ENCODE measurements around the gene XNDC1N.

The XNDC1N gene, protein sequence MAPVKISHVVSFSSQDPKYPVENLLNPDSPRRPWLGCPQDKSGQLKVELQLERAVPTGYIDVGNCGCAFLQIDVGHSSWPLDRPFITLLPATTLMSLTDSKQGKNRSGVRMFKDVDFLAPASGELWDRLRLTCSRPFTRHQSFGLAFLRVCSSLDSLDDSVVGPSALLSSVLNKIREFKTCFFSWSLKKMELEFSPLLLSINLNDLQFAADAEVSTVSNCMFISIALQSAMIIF

DNA sequence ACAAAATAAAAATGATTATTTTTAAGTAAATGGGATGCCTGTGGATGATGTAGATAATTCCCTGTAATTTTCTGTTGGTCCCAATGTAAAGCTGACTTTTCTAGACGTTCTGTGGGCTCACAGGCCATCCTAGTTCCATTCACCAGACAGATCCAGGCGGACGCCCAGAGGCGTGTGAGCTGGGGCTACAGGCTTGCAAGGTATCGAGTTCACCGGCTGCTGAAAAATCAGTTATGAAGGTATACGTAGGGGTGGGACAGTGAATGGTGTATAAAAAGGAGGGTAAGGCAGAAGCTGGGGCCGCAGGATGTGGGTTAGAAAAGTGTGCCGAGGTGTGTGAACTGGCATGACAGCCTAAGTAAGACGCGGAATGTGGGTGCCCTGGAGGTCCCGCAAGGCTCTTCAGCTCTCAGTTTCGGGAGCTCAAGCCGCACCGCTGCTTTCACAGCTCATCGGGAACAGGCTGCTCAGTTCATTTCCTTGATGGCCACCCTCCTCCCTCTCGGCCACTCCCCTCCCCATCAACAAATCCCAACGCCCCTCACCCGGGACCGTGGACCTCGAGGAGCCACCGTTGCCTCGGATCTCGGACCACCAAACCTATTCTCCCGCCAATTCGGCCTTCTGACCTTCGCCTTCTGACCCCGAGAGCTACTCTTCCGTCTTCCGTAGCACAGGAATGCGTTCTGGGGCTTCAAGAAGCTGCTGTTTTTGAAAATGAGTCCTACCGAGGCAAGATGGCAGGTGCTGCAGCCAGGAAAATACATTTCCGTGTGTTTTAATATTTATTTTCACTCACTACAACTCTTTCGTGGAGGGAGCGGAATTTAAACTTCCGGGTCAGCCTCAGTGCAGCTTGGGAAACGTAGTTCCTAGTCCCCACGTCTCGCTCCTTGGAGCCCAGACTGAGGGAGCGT is at the start of gene XNDC1N:
XNDC1N (minus strand) TSS at position 775 of the 917 bp plus-strand sequence. CDS start 5,241 bp downstream, outside the sequence.
- DNase-seq (ENCODE audit: low read depth in 2 of 3, low spot score in 2 of 3) = peak; percentile 44 to 58 (median 54)

DNA sequence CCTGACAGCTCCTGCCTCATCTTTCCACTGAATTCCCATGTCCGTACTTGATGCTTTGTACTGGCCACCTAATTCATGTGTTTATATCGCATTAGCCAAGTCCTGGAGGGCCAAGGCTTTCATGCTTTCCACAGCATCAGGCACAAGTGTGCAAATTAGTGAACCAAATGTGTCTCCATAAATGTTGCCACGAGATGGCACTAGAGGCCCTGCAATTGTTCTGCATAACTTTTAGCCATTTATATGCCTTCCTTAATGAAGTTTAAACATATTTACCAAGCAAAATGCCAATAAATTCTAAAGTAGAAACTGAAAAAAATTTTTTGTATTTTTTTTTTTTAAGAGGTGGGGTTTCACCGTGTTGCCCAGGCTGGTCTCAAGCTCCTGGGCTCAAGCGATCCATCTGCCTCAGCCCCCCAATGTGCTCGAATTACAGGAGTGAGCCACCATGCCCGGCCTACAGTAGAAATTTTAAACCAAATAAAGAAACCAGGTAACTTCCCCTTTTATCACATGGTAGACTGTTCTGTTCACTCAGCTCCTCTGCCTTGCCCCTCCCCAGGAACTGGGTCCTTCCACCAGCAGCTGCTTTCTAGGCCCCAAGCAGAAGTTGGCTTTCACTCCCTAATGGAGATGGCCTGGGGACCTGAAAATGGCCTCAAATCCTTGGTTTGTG is 49.5 kb upstream of the XNDC1N start:
- DNase-seq (ENCODE audit: low read depth in 2 of 3, low spot score in 2 of 3) = no peak

DNA sequence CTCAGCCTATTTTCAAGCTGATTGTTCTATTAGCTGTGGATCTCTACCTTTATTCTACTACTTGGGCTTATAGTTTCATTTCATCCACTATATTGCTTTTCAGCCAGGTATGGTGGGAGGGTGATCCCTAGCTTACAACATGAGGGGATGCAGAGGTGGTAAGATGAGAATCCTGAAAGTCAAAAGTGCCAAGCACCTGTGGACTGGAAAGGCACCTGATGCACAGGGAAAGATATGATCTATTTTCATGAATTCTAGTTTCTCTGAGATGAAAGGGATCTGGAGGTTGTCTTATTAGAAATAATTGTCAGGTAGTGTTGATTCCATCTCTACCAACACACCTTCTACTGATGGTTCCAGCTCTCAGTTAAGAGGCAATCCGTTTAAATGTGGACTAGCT is 48.7 kb upstream of the XNDC1N start:
- DNase-seq (ENCODE audit: low read depth in 2 of 3, low spot score in 2 of 3) = no peak

DNA sequence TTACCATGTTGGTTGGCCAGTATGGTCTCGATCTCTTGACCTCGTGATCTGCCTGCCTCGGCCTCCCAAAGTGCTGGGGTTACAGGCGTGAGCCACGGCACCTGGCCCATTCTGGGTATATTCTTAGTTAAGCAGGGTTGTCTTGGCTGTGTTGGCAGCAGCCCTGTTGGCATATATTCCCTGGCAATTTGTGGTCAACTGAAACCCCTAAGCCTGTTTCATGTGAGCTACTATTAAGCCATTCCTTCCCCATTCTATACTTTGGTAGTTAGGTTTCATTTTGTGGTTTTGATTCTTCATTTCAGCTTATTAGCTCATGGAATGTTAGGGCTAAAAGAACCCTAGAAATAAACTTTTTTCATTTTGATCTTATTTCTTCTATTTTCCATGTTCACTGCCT is 48.2 kb upstream of the XNDC1N start:
- no peak for DNase-seq (ENCODE audit: low read depth in 2 of 3, low spot score in 2 of 3)

DNA sequence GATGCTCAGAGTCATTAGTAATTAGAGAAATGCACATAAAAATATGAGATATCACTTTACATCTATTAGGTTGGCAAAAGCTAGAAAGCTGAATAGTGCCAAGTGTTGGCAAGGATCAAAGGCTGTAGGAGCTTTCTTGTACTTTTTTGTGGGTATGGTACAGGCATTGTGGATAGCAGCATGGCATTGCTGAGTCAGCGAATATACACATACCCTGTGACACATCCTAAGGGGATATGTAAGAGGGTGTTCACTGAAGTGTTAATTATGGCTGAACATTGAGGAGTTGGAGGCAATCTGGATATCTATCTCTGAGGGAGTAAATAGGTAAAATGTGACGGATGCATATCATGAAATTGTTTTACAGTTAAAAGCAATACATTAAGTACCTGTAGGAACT is 43.3 kb upstream of the XNDC1N start:
- no peak for DNase-seq (ENCODE audit: low read depth in 2 of 3, low spot score in 2 of 3)

DNA sequence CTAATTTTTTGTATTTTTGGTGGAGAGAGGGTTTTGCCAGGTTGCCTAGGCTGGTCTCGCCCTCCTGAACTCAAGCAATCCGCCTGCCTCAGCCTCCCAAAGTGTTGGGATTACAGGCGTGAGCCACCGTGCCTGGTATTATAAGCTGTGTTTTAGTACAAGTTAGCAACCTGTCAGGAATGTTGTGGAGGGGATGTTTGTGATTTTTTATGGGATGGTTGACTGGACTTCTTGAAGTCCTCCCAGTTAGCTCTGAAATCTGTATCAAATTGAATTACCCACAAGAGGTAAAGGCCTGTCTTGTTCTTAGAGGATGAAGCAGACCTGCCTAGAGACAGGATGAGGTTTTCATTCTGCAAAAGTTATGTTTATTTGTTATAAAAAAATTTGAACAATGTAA is 36.2 kb upstream of the XNDC1N start:
- no peak for DNase-seq (ENCODE audit: low read depth in 2 of 3, low spot score in 2 of 3)

DNA sequence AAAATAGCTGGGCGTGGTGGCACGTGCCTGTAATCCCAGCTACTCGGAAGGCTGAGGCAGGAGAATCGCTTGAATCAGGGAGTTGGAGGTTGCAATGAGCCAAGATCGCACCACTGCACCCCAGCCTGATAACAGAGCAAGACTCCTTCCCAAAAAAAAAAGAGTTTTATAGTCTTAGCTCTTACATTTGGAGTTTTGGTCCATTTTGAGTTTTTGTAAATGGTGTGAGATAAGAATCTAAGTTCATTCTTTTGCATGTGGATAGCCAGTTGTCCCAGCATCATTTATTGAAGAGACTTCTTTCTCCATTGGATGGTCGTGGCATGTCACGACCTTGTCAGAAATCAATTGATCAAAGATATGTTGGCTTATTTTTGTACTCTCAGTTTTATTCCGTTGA is 35.1 kb upstream of the XNDC1N start:
- DNase-seq (ENCODE audit: low read depth in 2 of 3, low spot score in 2 of 3) = no peak

DNA sequence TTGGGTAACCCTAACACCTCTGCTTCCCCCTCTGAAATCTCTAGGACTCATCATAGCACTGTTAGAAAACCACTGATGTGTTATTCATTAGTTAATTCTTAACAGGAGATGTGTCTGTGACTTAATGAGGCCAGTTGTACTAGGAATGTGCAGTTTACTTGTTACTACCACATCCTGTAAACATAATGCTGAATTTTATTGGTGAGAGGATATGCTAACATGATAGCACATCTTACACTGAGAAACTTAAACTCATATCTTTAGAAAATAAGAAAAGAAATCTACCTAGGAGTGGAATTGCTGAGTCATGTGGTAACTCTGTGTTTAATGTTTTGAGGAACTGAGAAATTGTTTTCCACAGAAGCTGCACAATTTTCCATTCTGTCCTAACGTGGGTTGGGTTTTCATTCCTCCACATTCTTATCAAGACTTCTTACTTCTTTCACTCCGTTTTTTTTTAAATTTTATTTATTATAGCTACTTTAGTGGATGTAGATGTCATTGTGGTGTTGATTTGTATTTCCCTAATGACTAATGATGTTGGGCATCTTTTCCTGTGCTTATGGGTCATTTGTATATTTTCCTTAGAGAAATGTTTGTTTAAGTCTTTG is 34.1 kb upstream of the XNDC1N start:
- DNase-seq (ENCODE audit: low read depth in 2 of 3, low spot score in 2 of 3) = no peak

DNA sequence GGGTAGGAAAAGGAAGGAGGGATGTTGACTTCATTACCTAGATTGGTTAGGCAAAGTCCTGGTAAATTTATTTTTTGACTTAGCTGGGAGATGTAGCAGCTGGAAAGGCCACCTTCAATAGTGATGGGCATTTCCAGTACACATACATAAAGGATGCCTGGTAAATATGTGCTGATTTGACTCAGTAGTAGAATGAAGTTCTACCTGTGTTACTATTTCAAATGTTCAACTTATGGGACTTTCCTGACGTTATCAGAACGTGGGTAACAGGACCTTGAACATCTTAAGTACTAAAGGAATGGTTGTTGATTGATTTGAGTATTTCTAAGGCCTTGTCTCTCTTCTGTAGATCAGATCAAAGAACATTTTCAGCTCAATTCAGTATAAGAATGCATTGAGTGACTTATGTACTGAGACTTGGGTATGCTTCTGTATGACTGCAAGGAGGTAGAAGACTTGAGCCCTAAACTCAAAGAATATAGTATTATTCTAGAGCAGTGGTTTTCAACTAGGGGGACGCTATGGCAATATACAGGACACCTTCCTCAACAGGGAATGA is 27.6 kb upstream of the XNDC1N start:
- no peak for DNase-seq (ENCODE audit: low read depth in 2 of 3, low spot score in 2 of 3)

DNA sequence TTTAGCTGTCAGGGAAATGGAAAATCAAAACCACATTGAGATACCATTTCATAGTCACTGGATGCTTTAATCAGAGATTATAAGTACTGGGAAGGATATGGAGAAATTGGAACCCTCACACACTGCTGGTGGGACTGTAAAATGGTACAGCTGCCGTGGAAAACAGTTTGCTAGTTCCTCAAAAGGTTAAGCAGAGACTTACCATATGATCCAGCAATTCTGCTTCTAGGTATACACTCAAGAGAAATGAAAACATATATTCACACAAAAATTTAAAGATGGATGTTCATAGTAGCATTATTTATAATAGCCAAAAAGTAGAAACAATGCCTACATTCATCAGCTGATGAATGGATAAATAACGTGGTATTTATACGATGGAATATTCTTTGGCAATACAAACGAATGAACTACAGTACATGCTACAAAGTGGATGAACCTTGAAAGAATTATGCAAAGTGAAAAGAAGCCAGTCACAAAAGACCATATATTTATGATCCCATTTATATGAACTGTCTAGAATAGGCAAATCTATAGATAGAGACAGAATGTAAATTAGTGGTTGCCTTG is 23.4 kb upstream of the XNDC1N start:
- DNase-seq (ENCODE audit: low read depth in 2 of 3, low spot score in 2 of 3) = no peak

DNA sequence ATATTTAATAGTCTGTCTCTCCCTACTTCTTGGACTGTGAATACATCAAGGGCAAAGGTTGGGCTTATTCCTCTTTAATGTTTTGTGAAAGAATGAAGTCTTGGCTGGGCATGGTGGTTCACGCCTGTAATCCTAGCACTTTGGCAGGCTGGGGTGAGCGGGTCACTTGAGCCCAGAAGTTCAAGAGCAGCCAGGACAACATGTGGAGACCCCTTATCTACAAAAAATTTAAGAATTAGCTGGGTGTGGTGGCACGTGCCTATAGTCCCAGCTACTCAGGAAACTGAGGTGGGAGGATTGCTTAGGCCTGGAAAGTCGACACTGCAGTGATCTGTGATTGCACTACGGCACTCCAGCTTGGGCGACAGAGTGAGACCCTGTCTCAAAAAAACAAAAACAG is 20.6 kb upstream of the XNDC1N start:
- DNase-seq (ENCODE audit: low read depth in 2 of 3, low spot score in 2 of 3) = no peak

DNA sequence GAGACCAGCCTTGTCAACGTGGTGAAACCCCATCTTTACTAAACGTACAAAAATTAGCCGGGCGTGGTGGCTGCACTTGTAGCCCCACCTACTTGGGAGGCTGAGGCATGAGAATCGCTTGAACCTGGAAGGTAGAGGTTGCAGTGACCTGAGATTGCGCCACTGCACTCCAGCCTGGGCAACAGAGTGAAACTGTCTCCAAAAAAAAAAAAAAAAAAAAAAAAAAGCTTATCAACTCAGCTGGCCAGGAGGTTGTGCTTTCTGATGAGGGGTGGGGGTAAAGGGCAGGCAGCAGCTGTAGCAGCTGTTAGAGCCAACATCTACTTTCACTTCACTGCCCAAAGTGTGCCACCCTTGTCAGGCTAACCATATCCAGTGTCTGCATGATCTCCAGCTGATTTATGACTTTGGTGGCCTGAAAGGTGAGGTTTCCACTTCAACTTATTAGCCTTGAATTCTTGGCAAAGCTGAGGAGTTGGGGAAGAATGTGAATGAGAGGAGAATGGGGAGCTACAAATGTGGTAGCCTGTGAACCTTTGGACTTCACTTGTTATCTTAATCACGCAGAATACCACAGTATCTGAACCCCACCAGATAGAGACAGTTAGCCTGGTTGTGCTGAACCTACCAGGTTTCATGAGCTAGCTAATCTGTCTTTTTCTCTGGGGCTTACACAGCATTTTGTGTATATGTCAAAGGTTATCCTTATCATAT is 20.1 kb upstream of the XNDC1N start:
- no peak for DNase-seq (ENCODE audit: low read depth in 2 of 3, low spot score in 2 of 3)

DNA sequence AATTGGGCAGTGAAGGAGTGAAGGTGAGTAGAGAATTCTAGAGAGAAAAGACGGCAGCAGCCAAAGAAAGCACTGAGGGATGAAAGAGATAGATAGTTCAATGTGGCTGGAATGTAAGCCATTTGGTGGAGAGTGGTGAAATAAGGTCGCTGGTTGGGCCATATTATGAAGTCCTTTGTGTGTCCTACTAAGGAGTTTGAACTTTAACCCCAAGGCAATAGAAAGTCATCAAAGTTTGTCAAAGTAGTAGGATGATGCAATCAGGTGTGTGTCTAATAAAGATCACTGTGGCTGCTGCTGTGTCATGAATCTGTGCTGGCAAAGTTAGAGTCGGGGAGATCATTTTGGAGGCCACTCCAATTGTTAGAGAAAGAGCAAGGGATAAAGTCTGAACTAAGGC is 19.1 kb upstream of the XNDC1N start:
- no peak for DNase-seq (ENCODE audit: low read depth in 2 of 3, low spot score in 2 of 3)

DNA sequence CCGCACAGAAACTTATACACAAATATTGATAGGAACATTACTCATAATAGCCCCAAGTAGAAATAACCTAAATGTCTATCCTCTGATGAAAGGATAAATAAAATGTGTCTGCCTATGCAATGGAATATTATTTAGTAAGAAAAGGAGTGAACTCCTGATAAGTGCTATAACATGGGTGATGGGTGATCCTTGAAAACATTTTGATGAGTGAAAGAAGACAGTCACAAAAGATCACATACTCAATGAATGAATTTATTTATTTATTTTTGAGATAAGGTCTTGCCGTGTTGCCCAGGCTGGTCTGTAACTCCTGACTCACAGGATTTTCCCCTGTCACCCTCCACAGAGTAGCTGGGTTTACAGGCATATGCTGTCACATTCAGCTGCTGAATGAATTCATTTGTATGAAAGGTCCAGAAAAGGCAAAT is 17.8 kb upstream of the XNDC1N start:
- no peak for DNase-seq (ENCODE audit: low read depth in 2 of 3, low spot score in 2 of 3)

DNA sequence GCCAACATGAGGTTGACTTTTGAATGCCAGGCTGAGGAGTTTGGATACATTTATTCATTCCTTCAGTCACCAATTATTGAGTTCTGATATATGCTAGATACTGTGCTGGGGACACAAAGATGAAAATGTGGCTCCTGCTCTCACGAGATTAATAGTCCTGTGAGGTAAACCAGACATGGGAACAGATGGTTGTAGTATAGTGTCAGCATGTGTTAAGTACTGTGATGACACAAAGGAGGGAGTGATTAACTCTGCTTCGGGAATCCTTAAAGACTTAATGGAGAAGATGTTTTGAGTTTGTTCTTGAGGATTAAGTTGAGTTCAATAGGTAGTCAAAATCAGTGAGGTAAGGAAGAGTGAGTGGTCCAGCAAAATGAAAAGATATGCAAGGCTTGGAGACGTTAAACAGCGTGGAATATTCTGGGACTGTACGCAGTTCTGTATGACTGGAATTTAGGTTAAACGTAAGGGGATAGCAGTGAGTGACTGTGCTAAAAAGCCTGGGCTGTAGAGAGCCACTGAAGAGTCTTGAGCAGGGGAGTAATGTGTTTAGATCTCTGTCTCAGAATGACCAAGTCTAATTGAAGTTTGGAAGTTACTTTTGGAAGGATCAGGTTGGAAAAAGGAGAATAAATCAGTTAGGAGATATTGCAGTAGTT is 12.3 kb upstream of the XNDC1N start:
- no peak for DNase-seq (ENCODE audit: low read depth in 2 of 3, low spot score in 2 of 3)

DNA sequence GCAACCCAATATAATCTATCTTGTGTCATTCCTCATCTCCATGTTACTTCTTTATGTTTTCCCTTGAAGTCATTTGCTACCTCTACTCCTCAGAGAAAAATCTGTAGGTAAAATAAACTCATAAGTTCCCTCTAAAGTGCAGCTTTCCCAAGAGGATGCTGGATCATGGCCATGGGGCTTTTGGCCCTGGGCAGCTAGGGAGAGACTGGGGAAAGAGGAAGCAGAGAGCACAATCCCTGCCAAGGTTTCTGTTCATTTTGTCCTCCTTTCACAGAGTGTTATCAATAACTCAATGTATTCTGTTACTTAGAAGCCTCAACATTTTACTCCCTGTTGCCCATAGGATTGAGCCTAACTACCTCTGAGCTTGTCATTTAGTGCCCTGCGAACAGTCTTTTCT is 9.4 kb upstream of the XNDC1N start:
- no peak for DNase-seq (ENCODE audit: low read depth in 2 of 3, low spot score in 2 of 3)

DNA sequence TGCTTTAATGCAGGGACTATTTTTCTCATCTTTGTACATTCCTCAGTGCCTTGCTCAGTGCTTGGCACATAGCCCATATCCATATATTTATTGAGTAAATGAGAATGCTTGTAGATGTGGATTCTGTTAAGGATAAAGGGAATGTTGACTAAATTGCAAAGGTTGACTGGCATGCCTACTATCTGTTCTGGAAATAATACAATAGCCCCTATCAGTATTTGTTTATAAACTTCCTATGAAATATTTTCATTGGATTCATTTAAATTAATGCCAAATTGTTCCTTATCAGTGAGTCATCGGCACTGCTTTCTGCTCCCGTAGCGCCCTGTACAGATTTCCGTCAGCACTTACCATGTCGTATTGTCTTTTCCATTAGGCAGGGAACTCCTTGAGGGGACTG is 8.4 kb upstream of the XNDC1N start:
- no peak for DNase-seq (ENCODE audit: low read depth in 2 of 3, low spot score in 2 of 3)

DNA sequence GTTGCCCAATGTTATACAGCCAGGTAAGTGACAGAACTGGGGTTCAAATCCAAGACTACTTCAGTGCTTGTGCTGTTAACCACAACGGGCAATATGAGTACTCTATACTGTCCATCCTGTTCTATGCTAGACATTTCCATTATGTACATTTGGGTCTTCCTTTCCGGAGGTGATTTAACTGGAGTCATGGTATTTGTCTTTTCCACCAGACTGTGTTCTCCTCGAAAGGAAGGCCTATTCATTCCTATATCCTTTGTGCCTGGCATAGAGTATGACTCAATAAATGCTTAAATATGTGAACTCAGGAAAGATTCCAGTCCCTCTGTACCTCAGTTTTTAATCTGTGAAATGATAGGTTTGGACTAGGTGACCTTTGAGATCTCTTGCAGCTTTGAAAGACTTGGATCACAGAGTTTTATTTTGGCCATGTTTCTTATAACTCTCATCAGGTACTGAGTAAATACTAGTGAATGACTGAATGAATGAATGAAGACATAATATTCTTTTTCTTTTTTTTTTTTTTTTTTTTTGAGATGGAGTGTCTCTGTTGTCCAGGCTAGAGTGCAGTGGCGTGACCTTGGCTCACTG is 7.0 kb upstream of the XNDC1N start:
- DNase-seq (ENCODE audit: low read depth in 2 of 3, low spot score in 2 of 3) = no peak

DNA sequence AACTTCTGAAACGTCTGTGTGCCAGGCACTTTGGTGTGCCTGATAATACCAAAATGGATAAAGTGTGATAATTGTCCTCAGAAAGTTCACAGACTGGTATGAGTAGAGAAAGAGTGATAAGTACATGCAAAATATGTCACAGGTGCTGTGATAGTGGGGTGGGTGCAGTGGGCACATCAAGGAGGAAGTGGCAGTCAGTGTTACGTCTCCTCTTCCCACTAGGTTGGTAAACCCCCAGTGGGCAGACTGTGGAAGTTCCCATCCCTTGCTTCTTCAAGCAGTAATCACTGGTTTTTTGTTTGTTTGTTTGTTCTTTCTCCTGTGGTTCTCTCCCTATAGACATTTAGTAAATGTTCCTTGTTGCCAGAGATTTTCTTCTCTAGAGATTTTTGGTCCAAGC is 5.8 kb upstream of the XNDC1N start:
- no peak for DNase-seq (ENCODE audit: low read depth in 2 of 3, low spot score in 2 of 3)
